Fibroblast of the conjunctiva (primary cell): ENCODE results near the gene DCST2.

Experiments used
- DNase-seq: peaks from one replicate; pipeline ENCODE4 v3.0.0-alpha.2; 2010; ENCODE audit warnings: low read depth

Gene DCST2

GRCh38 chr1:155033524-155033923 lies at the start of gene DCST2, which contains the start of gene DCST1:
Gene DCST2, minus strand, starts transcription at chr1:155033781. Its CDS starts 80 bp downstream, at chr1:155033701.
Gene DCST1, plus strand, starts transcription at chr1:155033824. Its CDS starts 213 bp downstream, at chr1:155034037.
- DNase-seq: no peak

- DNase-seq: no peak
These were observed 49.5 kb upstream of the DCST2 start for GRCh38 chr1:155083052-155083541.

- no peak for DNase-seq
These were observed 48.9 kb upstream of the DCST2 start for GRCh38 chr1:155082301-155083051.

GRCh38 chr1:155081472-155082300 lies 48.1 kb upstream of the DCST2 start:
- DNase-seq: no peak

GRCh38 chr1:155080312-155081228 lies 47.0 kb upstream of the DCST2 start:
- DNase-seq: no peak

- no peak for DNase-seq
These were observed 46.1 kb upstream of the DCST2 start for GRCh38 chr1:155079487-155080311.

GRCh38 chr1:155079210-155079486 lies 45.6 kb upstream of the DCST2 start:
- DNase-seq: no peak

- DNase-seq: no peak
These were observed 45.1 kb upstream of the DCST2 start, which contains the start of gene EFNA3 for GRCh38 chr1:155078469-155079209. Gene EFNA3, plus strand, starts transcription at chr1:155078837. Its CDS starts 105 bp downstream, at chr1:155078942.

GRCh38 chr1:155077758-155078445 lies 44.3 kb upstream of the DCST2 start:
- DNase-seq: no peak

GRCh38 chr1:155077346-155077745 lies 43.8 kb upstream of the DCST2 start:
- no peak for DNase-seq

GRCh38 chr1:155076371-155076770 lies 42.8 kb upstream of the DCST2 start:
- DNase-seq: no peak

GRCh38 chr1:155075535-155075934 lies 42.0 kb upstream of the DCST2 start:
- DNase-seq: no peak

- DNase-seq: no peak
These were observed 40.0 kb upstream of the DCST2 start for GRCh38 chr1:155073377-155074242.

- no peak for DNase-seq
These were observed 39.1 kb upstream of the DCST2 start for GRCh38 chr1:155072531-155073289.

- DNase-seq: no peak
These were observed 38.1 kb upstream of the DCST2 start for GRCh38 chr1:155071701-155072100.

- DNase-seq: no peak
These were observed 37.4 kb upstream of the DCST2 start for GRCh38 chr1:155070721-155071569.

- DNase-seq: no peak
These were observed 36.6 kb upstream of the DCST2 start for GRCh38 chr1:155070158-155070621.
